NB4 (cell line): ENCODE data around the gene SMIM26.

ENCODE experiments used
- DNase-seq: peaks from one replicate; pipeline ENCODE4 v3.0.0; 2010; ENCODE audit warnings: low read depth
- H3K4me3 ChIP-seq: one replicate; pipeline ENCODE4 v1.5.1; 2011; ENCODE audit warnings: mild to moderate bottlenecking, low read depth, low read length, moderate library complexity
- CTCF ChIP-seq: IDR thresholded peaks from one replicate; pipeline ENCODE4 v1.5.1; 2012; ENCODE audit warnings: low read depth, low read length
- MAX ChIP-seq: IDR thresholded peaks from 2 replicates; pipeline ENCODE4 v1.6.1; 2011; ENCODE audit warnings: low read depth, low read length
- MYC ChIP-seq: IDR thresholded peaks from 2 replicates; pipeline ENCODE4 v1.6.1; 2011; ENCODE audit warnings: low read depth, low read length
- POLR2A ChIP-seq: IDR thresholded peaks from 2 replicates; pipeline ENCODE4 v1.6.1; 2011; ENCODE audit warnings: mild to moderate bottlenecking; ENCODE audit not compliant: insufficient read length; ENCODE audit errors: extremely low read depth

The SMIM26 gene

GRCh38 chr20:18587665-18588573 lies 20.7 kb downstream of the SMIM26 start, which contains the start of gene DTD1:
DTD1 (plus strand) TSS chr20:18588054; CDS start chr20:18588073, 19 bp downstream.
- peak within 1 kb of the TSS; percentile 75 for H3K4me3 ChIP-seq
- peak; percentile 93 for DNase-seq
- TF ChIP-seq MAX: peak; percentile 53; the same call in 1 of the 2 replicates
- TF ChIP-seq POLR2A: peak; percentile 66
- peak; percentile 46 for TF ChIP-seq CTCF
- TF ChIP-seq MYC: peak; percentile 63

GRCh38 chr20:18588574-18588933 lies 21.3 kb downstream of the SMIM26 start:
- TF ChIP-seq POLR2A (no peak), MYC (no peak), CTCF (no peak), MAX (no peak)
- no peak for DNase-seq
- H3K4me3 ChIP-seq: peak overlapping the region; percentile 75

- DNase-seq: no peak
- no peak overlapping the region for H3K4me3 ChIP-seq
- TF ChIP-seq MYC (no peak), POLR2A (no peak)
Measured at GRCh38 chr20:18589941-18590674, 22.9 kb downstream of the SMIM26 start.

GRCh38 chr20:18596270-18596669 lies 29.0 kb downstream of the SMIM26 start:
- DNase-seq: no peak
- H3K4me3 ChIP-seq: no peak overlapping the region
- TF ChIP-seq POLR2A (no peak), MAX (no peak), MYC (no peak), CTCF (no peak)

- TF ChIP-seq MYC (no peak), CTCF (no peak), MAX (no peak), POLR2A (no peak)
- no peak for DNase-seq
- no peak overlapping the region for H3K4me3 ChIP-seq
Measured at GRCh38 chr20:18609741-18610140, 42.5 kb downstream of the SMIM26 start.

- TF ChIP-seq MYC: no peak
- no peak overlapping the region for H3K4me3 ChIP-seq
- DNase-seq: no peak
Measured at GRCh38 chr20:18611492-18611891, 44.3 kb downstream of the SMIM26 start.
